GM18951 (cell line): ENCODE results near the gene HRH1.
"Not testable (repeated sequence)": the region's sequence is repeated elsewhere in the genome, so short reads cannot be mapped to it uniquely, and the experiment has no call there.

ENCODE experiments used
- POLR2A ChIP-seq: IDR thresholded peaks from 4 replicates; pipeline ENCODE4 v1.6.1; 2011; ENCODE audit warnings: mild to moderate bottlenecking; ENCODE audit not compliant: insufficient read length, insufficient read depth; ENCODE audit errors: extremely low read depth
- in situ Hi-C: fragments of 300-500 bp; cut with MboI; formaldehyde crosslinking; loops from one replicate; pipeline ENCODE4 v1.12.0; 2022; ENCODE audit warnings: low sequenced_read_pairs, mixed read lengths, inconsistent platforms; ENCODE audit not compliant: unreplicated experiment

Gene HRH1

GRCh38 chr3:11212784-11213183, 58.5 kb downstream of the HRH1 start:
- in situ Hi-C loops = no loop called here
- no peak for TF ChIP-seq POLR2A

GRCh38 chr3:11213810-11214450, 59.6 kb downstream of the HRH1 start:
- in situ Hi-C loops = no loop called here
- TF ChIP-seq POLR2A = no peak

GRCh38 chr3:11214451-11214978, 60.2 kb downstream of the HRH1 start:
- in situ Hi-C loops = no loop called here
- TF ChIP-seq POLR2A = no peak

GRCh38 chr3:11217370-11217769, 63.1 kb downstream of the HRH1 start:
- in situ Hi-C loops = not testable (repeated sequence)

GRCh38 chr3:11220230-11220629, 65.9 kb downstream of the HRH1 start:
- no peak for TF ChIP-seq POLR2A
- in situ Hi-C loops = no loop called here

- no peak for TF ChIP-seq POLR2A
- in situ Hi-C loops = no loop called here
Observed at GRCh38 chr3:11221818-11222415, 67.6 kb downstream of the HRH1 start.

GRCh38 chr3:11224010-11224409, 69.7 kb downstream of the HRH1 start:
- in situ Hi-C loops = no loop called here
- no peak for TF ChIP-seq POLR2A

GRCh38 chr3:11224870-11225229, 70.6 kb downstream of the HRH1 start:
- in situ Hi-C loops = no loop called here
- TF ChIP-seq POLR2A = no peak

- in situ Hi-C loops = no loop called here
- no peak for TF ChIP-seq POLR2A
Observed at GRCh38 chr3:11226042-11226370, 71.7 kb downstream of the HRH1 start.

- no peak for TF ChIP-seq POLR2A
- in situ Hi-C loops = no loop called here
Observed at GRCh38 chr3:11228041-11228440, 73.7 kb downstream of the HRH1 start.

- TF ChIP-seq POLR2A = no peak
- in situ Hi-C loops = no loop called here
Observed at GRCh38 chr3:11230125-11230524, 75.8 kb downstream of the HRH1 start.

- TF ChIP-seq POLR2A = no peak
- in situ Hi-C loops = no loop called here
Observed at GRCh38 chr3:11230832-11231231, 76.5 kb downstream of the HRH1 start.

GRCh38 chr3:11235385-11235784, 81.1 kb downstream of the HRH1 start:
- in situ Hi-C loops = loop anchor here (5.0 kb wide), 1 partner anchor 92 kb away; no protein-coding TSS in a partner anchor
- TF ChIP-seq POLR2A = no peak
